Aorta (tissue), 5 donors: Measurements from ENCODE around the gene PTPRD. TPM values are rescaled to one million over a fixed set of nuclear protein-coding genes. Genes with fewer than 3 reads are reported as not detected.

Experiments
- ATAC-seq: fragments of 200-7000 bp; cut with Tn5 transposase; one replicate; pipeline ENCODE4 v1.9.1; 2022; ENCODE audit warnings: moderate library complexity; ENCODE audit not compliant: low FRiP score
- DNase-seq, 2 donors: peaks; one replicate each; pipeline ENCODE4 v3.0.0-alpha.2; 2020
- H3K27ac ChIP-seq, 2 donors: one replicate each; pipeline ENCODE4 v1.5.1; 2013; ENCODE audit warnings: low read length in 2 of 2, mild to moderate bottlenecking in 2 of 2, moderate library complexity in 2 of 2, control low read depth in 1 of 2, inconsistent platforms in 1 of 2, low read depth in 1 of 2
- H3K27me3 ChIP-seq, 2 donors: one replicate each; pipeline ENCODE4 v1.6.1; 2013; ENCODE audit warnings: control low read depth in 1 of 2, low read length in 1 of 2, mild to moderate bottlenecking in 1 of 2, moderate library complexity in 1 of 2; ENCODE audit not compliant: insufficient read depth in 2 of 2, control insufficient read depth in 1 of 2
- H3K36me3 ChIP-seq, 2 donors: one replicate each; pipeline ENCODE4 v1.6.1; 2013; ENCODE audit warnings: control low read depth in 1 of 2, low read length in 1 of 2, mild to moderate bottlenecking in 1 of 2; ENCODE audit not compliant: insufficient read depth in 2 of 2, control insufficient read depth in 1 of 2
- H3K4me1 ChIP-seq, 2 donors: one replicate each; pipeline ENCODE4 v1.6.1; 2013; ENCODE audit warnings: low read length in 2 of 2, control low read depth in 1 of 2, mild to moderate bottlenecking in 1 of 2, moderate library complexity in 1 of 2; ENCODE audit not compliant: insufficient read depth in 2 of 2, control insufficient read depth in 1 of 2
- H3K4me3 ChIP-seq, 2 donors: one replicate each; pipeline ENCODE4 v1.5.1; 2013; ENCODE audit warnings: low read length in 2 of 2, control low read depth in 1 of 2, mild to moderate bottlenecking in 1 of 2
- H3K9me3 ChIP-seq: one replicate; pipeline ENCODE4 v1.6.1; 2013; ENCODE audit warnings: mild to moderate bottlenecking, low read length; ENCODE audit not compliant: control insufficient read depth
- WGBS, 2 donors: extraction: QIAGEN DNeasy Blood & Tissue Kit; methylation state at CpG; one replicate each; pipeline ENCODE4 v1.1.7; 2013; 5-methylcytosine and 5-hydroxymethylcytosine counted together
- intact Hi-C, 2 donors: fragments of 100-400 bp; cut with DNase I; formaldehyde crosslinking; loops; one replicate each; pipeline versions ENCODE4 v1.14.2 to v1.15.0; 2022
- polyA plus RNA-seq, 2 donors: library from polyadenylated mRNA; stranded (reverse); fragments of 200-250 nt; gene quantifications; one replicate each; pipeline ENCODE4 v1.2.3, GENCODE V29; 2013
- total RNA-seq, 2 donors: library from RNA; stranded (reverse); fragmentation: NEBNext Ultra II Directional; extraction: Animal tissue kit (Norgen Biotek cat#: 25700); gene quantifications; one replicate each; pipeline ENCODE4 v1.2.1, GENCODE V29; 2021
- donor health status: healthy with polysubstance abuse.
- donor health status: Bipolar disorder and iron deficiency.
- donor health status: DM: no; HTN: no; CAD: no.
- donor health status: DM: no; HTN: no; CAD: no.
- donor health status: DM: yes; HTN: yes; CAD: no.

PTPRD gene
- total and polyA plus RNA-seq, 4 donors, result 1.5 to 92.0 (median 29.4) TPM

DNA sequence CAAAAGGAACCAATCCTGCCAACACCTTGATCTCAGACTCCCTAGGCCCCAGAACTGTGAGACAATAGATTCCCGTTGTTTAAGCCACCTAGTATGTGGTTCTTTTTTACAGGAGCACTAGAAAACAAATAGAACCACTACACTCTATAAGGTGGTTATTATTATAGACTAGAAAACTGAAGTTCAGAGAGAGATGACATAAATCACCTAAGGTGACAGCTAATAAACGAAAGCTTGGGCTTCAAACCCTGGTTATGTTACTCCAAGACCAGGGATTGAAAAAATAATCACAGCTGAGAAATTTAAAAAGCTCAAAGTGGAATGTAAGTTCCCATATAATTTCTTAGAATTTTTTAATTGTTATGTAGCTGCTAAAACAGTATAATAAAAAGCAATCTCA, 2097.1 kb downstream of the PTPRD start:
- H3K9me3 ChIP-seq, result no peaks in the 10 kb centered on the region
- intact Hi-C loops, result no loop called here
- WGBS, 2 donors, result 57 to 72% methylated on average over 2 of the region's 2 CpGs
- H3K4me3 ChIP-seq, result no peak overlapping the region
- peaks cover 0 to 3% of the 10 kb centered on the region in 2 donors for H3K36me3 ChIP-seq
- no peaks in the 10 kb centered on the region for H3K27me3 ChIP-seq
- H3K4me1 ChIP-seq, result no peaks in the 10 kb centered on the region
- no peak for DNase-seq
- no peak for ATAC-seq
- no peak overlapping the region for H3K27ac ChIP-seq

DNA sequence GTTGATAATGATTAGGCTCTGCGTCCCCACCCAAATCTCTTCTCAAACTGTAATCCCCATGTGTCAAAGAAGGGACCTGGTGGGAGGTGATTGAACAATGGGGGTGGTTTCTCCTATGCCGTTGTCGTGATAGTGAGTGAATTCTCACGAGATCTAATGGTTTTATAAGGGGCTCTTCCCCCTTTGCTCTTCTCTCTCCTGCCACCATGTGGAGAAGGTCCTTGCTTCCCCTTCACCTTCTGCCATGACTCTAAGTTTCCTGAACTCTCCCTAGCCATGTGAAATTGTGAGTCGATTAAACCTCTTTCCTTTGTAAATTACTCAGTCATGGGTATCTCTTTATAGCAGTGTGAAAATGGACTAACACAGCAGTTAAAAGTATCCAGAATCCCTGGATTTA, 2098.0 kb downstream of the PTPRD start:
- H3K27me3 ChIP-seq, result no peaks in the 10 kb centered on the region
- H3K36me3 ChIP-seq, result peaks cover 0 to 3% of the 10 kb centered on the region in 2 donors
- no peaks in the 10 kb centered on the region for H3K9me3 ChIP-seq
- intact Hi-C loops, result no loop called here
- H3K4me3 ChIP-seq, result no peak overlapping the region
- H3K27ac ChIP-seq, result no peak overlapping the region
- WGBS, 2 donors, result 92 to 95% methylated on average over 5 of the region's 5 CpGs
- H3K4me1 ChIP-seq, result no peaks in the 10 kb centered on the region
- ATAC-seq (no peak), DNase-seq (no peak)

DNA sequence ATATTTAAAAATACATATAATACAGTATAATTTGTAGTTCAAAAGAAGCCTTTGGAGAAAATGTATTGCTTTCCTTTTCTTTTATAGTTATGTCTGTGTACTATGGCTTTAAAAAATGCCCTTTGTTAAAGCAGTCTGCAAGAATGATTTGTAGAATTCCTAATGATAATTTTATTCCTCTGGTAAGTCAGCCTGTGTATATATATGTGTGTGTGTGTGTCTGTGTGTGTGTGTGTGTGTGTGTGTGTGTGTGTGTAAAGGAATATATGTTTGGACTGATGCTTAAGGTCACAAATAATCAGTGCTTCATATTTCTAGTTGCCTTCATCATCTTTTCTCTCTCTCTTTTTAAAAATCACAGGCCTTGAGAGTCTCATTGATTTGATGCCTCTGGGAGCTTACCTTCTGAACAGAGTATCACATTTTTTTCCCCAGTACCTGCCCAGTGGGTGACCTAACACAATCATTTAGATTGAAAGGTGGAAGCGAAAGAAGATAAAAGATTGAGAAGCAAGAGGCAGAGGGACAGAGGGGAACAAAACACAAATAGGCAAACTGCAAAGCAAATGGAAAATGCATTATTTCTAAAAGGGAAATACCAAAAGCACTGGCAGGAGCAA, 2104.0 kb downstream of the PTPRD start:
- intact Hi-C loops, result loop anchor here in 1 of 2 donors (10.0 kb wide), 1 partner anchor 176 kb away; no protein-coding TSS in a partner anchor
- no peak for DNase-seq
- no peak for ATAC-seq
- 88 to 98% methylated on average over 1 of the region's 1 CpG for WGBS, 2 donors
- H3K4me1 ChIP-seq, result no peaks in the 10 kb centered on the region
- H3K27me3 ChIP-seq, result no peaks in the 10 kb centered on the region
- H3K27ac ChIP-seq, result no peak overlapping the region
- H3K36me3 ChIP-seq, result no peaks in the 10 kb centered on the region
- H3K4me3 ChIP-seq, result no peak overlapping the region
- no peaks in the 10 kb centered on the region for H3K9me3 ChIP-seq

DNA sequence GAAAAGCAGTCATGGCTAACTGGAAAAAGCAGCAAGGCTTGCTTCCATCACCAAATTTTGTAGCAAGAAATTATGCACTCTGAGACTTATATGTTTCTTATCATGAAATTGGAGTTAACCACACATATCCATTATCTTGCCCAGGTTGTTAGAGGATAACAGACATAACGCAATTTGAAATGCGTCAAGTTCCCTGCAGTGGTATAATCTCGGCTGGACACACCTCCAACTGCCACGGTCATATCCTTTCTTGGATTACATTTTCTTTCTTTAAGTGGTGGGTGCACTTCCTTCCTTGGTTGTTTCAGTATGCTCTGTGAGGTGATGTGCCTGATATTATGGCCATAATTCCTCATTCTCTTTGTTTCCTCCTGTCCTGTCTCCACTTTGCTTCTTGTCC, 2118.2 kb downstream of the PTPRD start:
- Histone ChIP-seq H3K36me3 (no peaks in the 10 kb centered on the region), H3K27me3 (no peaks in the 10 kb centered on the region), H3K9me3 (no peaks in the 10 kb centered on the region), H3K27ac (no peak overlapping the region), H3K4me3 (no peak overlapping the region), H3K4me1 (no peaks in the 10 kb centered on the region)
- WGBS, 2 donors, result 91 to 93% methylated on average over 4 of the region's 4 CpGs
- intact Hi-C loops, result no loop called here
- DNase-seq (no peak), ATAC-seq (no peak)

DNA sequence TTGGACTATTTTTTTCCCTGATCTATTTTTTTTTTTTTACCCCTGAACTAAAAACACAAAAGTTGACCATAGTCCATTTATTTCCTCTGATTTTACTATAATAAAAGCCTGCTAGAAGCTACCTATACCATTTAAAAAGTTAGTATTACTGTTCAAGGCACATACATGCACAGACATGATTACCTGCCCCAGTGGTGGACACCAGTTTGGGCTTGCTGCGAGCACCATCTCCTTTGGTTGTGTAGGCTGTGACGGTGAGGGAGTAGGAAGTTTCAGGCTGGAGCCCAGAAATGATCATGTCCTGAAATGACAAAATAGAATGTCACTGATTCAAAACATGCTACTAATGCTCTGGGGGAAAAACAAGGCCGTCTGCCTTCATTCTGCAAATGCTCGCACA, 2120.1 kb downstream of the PTPRD start:
- ATAC-seq (no peak), DNase-seq (no peak)
- Histone ChIP-seq H3K36me3 (no peaks in the 10 kb centered on the region), H3K9me3 (no peaks in the 10 kb centered on the region), H3K27ac (no peak overlapping the region), H3K4me1 (no peaks in the 10 kb centered on the region), H3K4me3 (no peak overlapping the region), H3K27me3 (no peaks in the 10 kb centered on the region)
- intact Hi-C loops, result no loop called here
- WGBS, 2 donors, result 94 to 97% methylated on average over 4 of the region's 4 CpGs

DNA sequence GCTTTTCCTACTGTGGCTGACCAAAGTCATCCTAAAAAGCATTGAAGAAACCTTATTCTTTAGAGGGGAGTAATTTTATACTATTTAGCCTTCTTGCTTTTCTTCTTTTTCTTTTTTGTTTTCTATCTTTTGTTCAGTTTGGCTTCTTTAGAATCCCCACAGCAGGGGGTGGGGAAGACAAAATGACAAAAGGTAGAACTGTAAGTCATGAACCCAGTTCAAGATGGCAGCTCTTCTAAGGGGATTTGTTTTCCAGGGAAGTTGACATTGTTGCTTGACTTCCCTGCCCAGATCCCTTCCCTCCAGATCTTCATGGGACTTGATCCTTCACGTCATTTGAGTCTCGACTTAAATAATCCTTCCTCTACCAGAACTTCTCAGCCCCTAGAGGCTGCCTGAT, 2120.8 kb downstream of the PTPRD start:
- no peak overlapping the region for H3K4me3 ChIP-seq

DNA sequence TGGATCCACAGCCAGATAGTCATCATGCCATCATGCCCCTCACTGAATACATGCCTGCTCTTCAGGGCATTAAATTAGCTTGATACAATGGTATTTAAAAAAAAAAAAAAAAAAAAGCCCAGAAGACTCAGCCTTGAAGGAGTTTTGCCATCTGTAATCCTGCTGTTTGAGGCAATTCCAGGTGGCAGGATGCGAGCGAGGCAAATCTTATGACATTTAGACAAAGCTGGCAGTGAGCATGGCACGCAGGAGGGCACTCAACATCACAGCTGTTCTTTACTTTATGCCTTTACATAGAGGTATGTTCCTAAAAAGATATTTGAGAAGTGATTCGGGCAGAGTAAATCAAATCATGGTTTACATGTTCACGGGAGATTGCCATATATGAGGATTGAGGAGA, 2121.2 kb downstream of the PTPRD start:
- Histone ChIP-seq H3K27me3 (no peaks in the 10 kb centered on the region), H3K9me3 (no peaks in the 10 kb centered on the region), H3K4me1 (no peaks in the 10 kb centered on the region), H3K36me3 (no peaks in the 10 kb centered on the region), H3K4me3 (no peak overlapping the region), H3K27ac (no peak overlapping the region)
- intact Hi-C loops, result no loop called here
- ATAC-seq (no peak), DNase-seq (no peak)
- WGBS, 2 donors, result 94 to 97% methylated on average over 5 of the region's 5 CpGs

More for the DNA sequence above, 2120.8 kb downstream of the PTPRD start:
- no peaks in the 10 kb centered on the region for H3K36me3 ChIP-seq
- no peak overlapping the region for H3K27ac ChIP-seq
- ATAC-seq (no peak), DNase-seq (no peak)
- no peaks in the 10 kb centered on the region for H3K27me3 ChIP-seq
- 96 to 99% methylated on average over 2 of the region's 2 CpGs for WGBS, 2 donors
- intact Hi-C loops, result no loop called here
- H3K9me3 ChIP-seq, result no peaks in the 10 kb centered on the region
- no peaks in the 10 kb centered on the region for H3K4me1 ChIP-seq

DNA sequence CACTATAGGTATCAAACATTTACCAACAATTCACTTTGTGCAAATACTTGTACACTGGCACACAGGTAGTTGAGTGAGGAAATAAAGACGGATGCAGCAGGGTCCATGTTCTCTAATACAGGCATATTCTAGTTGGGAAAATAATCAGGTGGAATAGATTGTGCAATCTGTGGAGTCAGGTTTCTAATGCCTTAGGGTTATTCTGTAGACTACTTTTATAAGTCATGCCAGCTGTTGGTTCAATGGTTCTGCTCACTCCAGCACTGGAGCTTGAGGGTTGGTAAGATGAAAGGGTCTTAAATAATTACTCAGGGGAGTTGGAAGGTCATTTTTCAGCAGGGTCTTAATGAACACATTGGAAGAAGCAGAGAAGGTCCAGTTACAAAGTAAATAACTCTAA, 2123.0 kb downstream of the PTPRD start:
- Histone ChIP-seq H3K27me3 (no peaks in the 10 kb centered on the region), H3K27ac (no peak overlapping the region), H3K9me3 (no peaks in the 10 kb centered on the region), H3K36me3 (peaks cover 0 to 2% of the 10 kb centered on the region in 2 donors), H3K4me1 (no peaks in the 10 kb centered on the region), H3K4me3 (no peak overlapping the region)
- WGBS, 2 donors, result 96 to 100% methylated on average over 1 of the region's 1 CpG
- ATAC-seq, result no peak
- intact Hi-C loops, result loop anchor here (5.0 kb wide), 1 partner anchor 407 kb away; no protein-coding TSS in a partner anchor
- no peak for DNase-seq

DNA sequence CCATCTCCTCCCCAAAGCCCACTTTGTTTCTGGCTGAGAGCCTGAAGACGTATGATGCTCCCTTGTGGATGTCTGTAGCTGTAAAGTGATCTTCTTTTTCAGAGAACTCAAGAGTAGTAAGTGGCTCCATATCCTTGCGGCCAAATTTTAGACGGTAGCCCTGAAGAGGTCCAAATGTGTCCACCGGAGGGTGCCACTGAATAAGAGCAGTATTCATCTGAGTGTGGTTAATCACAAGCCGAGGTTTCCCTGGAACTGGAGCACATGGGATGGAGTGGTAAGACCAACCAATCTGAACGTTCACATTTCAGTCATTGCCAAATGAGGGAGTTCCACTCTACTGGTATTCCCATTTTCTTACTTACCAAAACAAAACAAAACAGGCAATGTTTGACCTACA, 2126.7 kb downstream of the PTPRD start:
- intact Hi-C loops, result loop anchor here (5.0 kb wide), 1 partner anchor 411 kb away; no protein-coding TSS in a partner anchor
- peaks cover 2% of the 10 kb centered on the region in 2 donors for H3K36me3 ChIP-seq
- 66 to 68% methylated on average over 6 of the region's 6 CpGs for WGBS, 2 donors
- ATAC-seq (no peak), DNase-seq (peak in 1 of 2 donors; percentile 73)
- no peak overlapping the region for H3K27ac ChIP-seq
- H3K27me3 ChIP-seq, result no peaks in the 10 kb centered on the region
- no peaks in the 10 kb centered on the region for H3K4me1 ChIP-seq
- no peaks in the 10 kb centered on the region for H3K9me3 ChIP-seq
- H3K4me3 ChIP-seq, result no peak overlapping the region
